GM19452 (cell line): Measurements from ENCODE around the gene STK39.

Experiments used
- ATAC-seq: cut with Tn5 transposase; IDR thresholded peaks from one replicate; pipeline ENCODE4 v1.9.1; 2021; ENCODE audit not compliant: unreplicated experiment

The STK39 gene

DNA sequence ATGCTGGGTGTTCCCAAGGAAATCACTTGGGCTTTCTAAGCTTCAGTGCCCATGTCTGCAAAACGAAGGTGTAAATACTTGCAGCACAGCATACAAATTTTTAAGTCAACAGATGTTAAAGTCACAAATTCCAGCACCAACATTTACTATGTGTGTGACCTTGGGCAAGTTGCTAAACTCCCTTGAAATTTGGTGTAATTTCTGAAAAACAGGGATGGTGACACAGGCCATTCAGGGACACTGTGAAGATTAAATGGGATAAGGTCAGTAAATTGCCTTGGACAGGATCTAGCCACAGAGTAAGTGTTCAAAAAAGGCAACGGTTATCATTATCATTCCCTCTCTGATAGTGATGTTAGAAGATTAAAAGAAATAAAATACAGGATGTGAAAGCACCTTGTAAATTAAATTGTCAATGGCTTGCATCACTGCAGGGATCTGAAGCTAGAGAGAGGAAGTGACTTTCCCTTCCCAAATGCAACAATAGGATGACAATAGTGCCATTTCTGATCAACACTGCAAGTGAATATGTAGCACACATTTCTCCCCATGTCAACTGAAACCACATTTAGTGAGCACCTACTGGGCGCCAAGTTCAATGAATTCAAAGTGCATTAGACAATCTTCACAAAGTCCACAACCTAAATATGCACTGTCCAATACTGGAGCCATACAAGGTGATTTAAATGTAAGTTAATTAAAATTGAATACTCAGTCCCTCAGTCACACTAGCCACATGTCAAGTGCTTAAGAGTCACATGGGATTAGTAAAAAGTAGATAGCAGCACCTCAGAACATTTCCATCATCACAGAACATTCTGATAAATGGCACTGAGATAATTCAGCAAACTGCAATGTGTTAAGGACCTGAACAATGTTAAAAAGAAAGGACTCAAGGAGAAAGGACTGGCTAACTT, 81.2 kb downstream of the STK39 start:
- no peak for ATAC-seq

DNA sequence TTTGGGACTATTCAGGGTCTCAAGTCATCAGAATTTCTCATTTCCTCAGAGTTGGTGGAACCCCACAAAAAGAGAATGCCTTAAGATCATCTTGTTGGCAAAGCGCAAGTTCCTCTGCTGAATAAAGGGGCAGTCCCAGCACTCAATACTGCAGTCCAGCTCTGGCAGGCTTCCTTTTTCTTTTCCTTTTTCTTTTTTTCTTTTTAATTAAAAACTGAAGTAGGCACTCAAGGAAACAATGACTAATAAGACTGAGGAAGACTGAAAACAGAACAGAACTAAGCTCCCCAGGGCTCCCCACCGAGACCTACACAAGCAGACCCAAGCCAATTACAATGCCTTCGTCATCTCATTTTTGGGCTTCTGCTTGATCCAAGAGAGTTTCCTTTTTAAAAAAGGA, 82.0 kb downstream of the STK39 start:
- no peak for ATAC-seq

DNA sequence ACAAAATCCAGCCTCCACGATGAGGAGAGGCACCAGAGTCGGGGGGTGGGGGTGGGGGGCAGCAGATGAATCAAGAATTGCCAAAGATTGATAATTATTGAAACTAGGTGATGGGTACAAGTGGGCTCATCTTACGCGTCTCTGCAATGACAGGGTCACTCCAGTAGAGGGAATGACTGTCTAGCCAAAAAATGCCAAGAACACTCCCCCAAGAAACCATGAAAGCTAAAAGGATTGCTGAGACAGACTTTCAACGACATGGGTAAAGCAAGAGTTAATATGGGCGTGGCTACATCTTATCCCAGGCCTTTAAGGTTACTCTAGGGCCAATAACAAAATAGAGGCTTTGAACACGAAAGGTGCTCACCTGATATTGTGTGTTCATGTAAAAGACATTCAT, 86.5 kb downstream of the STK39 start:
- ATAC-seq: no peak

GRCh38 chr2:168159754-168160585, 87.4 kb downstream of the STK39 start:
- ATAC-seq: no peak

DNA sequence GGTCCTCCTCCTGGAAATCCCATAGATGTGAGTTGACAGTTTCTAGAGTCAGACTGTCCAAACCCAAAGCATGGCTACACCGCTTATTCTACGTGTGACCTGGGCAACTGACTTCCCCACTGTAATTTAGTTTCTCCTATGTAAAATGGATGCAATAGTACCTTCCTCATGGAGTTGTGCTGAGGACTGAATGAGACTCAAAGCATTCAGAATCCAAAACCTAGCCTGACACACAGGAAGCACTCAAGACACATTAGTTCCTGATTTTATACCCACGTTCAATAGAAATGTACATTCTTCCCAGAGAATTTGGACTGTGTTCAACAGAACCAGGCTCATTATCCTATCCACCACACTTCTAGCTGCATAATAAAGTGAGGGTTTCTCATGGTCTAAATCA, 88.8 kb downstream of the STK39 start:
- ATAC-seq: no peak

DNA sequence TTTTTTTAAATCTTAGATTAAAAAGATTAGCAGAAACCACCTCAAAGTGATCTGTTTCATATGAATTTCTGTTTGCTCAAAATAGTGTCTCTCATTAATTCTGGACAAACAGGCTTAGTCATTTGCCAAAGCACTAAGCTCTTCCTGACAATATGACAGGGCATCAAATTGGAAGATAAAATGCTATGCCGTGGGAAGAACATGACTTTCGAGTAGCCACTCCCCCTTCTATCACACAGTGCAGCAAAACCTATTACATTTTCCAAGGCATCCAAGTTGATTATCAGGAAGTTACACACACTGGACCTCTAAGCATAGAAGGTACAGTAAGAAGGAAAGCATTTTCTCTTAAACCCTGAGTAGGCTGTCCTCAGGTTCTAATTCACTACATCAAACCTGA, 89.5 kb downstream of the STK39 start:
- no peak for ATAC-seq

DNA sequence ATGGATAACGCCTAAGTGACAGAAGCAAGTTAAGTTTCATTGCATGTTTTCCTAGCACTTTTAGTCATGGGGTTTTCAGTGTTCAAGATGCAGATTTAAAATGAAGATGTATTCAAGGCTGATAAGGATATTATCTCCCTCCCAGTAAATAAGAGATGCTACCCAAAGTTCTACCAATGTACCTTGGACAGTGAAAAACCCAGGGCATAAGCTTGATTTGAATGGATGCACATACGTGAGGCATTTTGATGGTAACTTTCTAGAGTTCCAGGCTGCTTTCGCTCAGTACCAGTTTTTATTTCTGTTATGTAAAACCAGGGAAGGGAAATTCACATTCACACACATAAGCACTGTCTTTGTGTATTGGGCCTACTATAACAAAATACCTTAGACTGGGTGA, 90.3 kb downstream of the STK39 start:
- ATAC-seq: no peak

GRCh38 chr2:168156661-168157060, 90.7 kb downstream of the STK39 start:
- ATAC-seq: no peak

GRCh38 chr2:168155680-168156079, 91.7 kb downstream of the STK39 start:
- ATAC-seq: no peak

DNA sequence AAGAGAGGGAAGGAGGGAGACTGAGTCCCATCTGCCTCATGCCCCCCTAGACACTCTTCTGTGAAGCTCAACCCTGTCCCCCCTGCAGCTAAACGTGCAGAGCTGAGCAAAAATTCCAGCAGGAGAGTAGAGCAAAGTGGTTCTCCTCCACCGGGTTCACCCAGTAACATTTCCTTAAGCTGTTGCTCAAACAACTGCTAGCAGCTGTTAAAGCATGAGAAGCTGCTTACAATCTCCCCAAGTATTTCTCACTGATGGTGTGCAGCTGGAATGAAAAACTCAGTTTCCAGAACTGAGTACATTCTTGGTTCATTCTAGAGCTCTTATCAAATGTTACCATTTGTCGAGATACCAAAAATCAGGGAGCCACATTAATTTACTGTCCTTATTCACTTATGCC, 92.3 kb downstream of the STK39 start:
- ATAC-seq: no peak

DNA sequence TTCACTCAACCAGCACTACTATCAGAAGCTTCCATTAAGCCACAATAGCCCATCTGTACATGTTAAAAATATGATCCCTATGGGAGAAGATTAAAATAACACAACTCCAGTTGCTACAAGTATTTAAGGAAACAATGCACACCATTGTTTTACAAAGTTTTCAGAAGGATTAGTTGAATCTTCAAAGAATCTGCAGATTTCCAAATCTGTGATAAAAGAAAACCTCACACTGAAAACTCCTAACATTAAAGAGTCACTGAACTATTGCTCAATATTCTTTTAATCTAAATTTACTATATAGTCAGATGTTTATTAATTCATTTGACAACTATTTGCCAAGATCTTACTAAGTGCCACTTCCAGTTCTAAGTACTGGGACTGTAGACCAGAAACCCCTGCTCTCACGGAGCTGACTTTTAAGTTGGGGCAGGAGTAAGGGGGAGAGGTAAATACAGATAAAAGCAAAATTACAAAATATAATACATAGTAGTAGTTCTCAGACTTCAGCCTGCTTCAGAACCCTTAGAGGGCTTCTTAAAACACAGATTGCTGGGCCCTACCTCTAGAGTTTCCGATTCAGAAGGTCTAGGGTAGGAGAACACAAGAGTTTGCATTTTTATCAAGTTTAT, 94.4 kb downstream of the STK39 start:
- no peak for ATAC-seq

- no peak for ATAC-seq
Observed at GRCh38 chr2:168149986-168150385, 97.4 kb downstream of the STK39 start.

DNA sequence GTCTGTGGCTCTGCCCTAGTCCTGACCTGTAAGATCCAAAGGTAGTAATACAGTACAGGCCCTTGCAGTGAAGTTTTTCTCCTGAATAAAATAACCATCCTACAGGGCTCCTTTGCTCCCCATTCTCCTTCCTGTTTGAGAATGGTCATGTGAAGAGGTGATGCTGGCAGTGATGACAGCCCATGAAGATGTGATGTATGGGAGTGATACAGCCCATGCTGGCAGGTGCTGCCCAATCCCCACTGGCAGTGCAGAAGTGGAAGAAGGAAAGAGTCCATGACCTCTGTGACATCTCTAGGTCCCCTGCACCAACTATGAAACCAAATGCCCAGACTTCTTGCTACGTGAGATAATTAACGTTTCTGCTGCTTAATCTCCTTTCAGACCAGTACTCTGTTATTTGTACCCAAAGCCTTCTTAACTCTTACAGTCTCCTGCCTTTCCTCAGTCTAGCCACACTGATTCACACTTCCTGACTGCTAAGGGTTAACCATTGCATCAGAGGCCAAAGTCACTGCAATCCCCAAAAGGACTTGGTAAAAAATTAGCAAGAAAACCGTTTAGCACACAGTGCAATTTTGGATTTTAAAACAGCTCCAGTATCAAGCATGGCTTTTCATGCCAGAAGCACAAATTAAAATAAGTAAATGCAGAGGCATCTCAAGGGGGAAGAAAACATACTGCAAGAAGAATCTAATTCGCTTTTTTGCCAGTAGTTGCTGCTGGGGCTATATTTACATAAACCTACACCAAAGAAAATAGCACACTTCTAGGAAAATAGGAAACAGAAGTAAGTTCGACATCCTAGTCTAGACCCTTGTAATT, 98.0 kb downstream of the STK39 start:
- no peak for ATAC-seq

DNA sequence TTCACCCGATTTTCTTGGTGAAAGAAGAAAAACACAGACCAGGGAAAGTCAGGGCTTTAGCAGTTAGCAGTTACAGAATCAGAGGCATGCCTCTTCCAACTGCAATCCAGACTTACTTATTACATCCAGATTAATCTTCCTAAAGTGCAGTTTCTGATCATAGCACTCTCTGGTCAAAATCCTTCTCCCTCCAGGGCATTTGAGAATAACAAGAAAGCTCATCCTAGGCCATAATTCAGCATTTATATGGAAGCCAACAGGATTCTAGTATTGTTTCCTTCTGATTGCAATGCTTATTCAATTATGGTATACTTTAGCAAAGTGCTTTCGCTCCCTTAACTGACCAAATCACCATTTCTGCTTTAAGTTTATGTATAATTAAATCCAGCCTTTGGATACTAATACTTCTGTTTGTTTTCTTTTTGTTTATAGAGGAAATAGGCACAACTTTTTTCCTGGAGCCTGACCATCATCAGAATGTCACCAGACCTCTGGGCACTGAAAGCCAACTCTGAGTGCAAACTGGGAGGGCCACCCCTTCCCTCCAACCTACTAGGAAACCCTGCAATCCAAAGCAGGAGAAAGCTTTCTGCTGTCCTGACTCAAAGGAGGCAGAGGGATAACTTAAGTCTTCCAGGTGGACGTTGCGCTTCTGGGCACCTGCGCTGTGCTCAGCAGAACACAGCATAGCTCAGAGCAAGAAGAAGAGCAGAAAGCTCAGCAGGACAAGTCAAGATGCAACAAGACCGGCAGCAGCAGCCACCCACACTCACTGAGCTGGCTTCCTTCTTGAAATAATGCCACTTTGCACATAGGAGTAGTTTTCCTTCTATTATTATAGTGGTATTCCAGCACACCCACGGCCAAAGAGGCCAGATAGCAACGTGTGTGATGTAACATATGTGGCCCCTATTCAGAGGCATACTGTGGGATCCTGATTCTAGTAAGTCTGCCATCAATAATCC, 99.3 kb downstream of the STK39 start:
- no peak for ATAC-seq

- no peak for ATAC-seq
Observed at GRCh38 chr2:168146892-168147810, 100.2 kb downstream of the STK39 start.

DNA sequence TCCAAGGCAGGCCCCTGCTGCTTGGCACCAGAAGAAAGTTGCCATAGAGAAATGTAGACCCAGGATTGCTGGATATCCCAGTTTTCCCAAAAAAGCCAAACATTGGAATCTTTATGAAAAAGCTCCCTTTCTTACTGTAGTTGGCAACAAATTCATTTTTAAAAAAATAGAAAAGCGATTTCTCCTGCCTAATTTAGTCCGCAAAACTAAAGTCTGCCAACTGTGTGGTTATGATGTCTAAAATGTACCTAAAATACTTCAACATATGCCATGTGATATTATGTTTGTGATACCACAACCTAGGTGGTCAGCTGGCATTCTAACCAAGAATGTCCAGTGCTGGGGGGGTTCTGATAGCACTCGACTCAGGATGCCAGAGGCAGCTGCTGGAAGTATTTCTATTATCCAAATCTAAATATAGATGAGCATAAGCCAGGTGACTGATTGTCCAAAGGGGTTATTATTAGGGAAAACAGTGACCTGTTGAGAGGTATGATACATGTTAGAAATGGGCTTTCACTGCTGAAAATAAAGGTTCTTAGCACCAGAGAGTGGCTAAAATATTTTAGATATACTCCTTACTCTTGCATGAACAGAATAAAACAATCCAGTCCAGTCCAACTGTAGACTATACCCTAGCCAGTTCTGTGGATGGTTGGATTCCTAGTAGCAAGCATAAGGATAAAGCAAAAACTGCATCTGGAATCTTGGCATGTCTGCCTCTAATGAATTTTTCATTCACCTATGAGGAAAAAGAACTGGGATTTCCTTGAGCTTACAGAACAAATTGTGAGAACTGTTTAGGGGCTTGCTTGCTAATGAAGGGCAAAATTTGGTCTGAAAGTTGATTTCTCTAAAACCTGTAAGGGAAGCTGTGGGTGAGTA, 101.7 kb downstream of the STK39 start:
- ATAC-seq: no peak

GRCh38 chr2:168145011-168145410, 102.4 kb downstream of the STK39 start:
- no peak for ATAC-seq

GRCh38 chr2:168143813-168144212, 103.6 kb downstream of the STK39 start:
- no peak for ATAC-seq
